ENCODE data around the gene TRIM14.

GRCh38 chr9:98162613-98163012 is 43.6 kb upstream of the TRIM14 start:
- TF ChIP-seq POLR2A (IDR thresholded peaks at IDR 0.05) (no peak), CTCF (IDR thresholded peaks at IDR 0.05) (no peak)

Data from right lobe of liver (tissue), 4 donors.